ENCODE results near the gene TENM4.

GRCh38 chr11:78763664-78764063 lies 677.2 kb downstream of the TENM4 start:
- TF ChIP-seq CTCF (IDR thresholded peaks at IDR 0.05) (no peak), ATF6 (CRISPR knock-in tag; IDR thresholded peaks at IDR 0.05) (no peak), PREB (CRISPR knock-in tag; IDR thresholded peaks at IDR 0.05; ENCODE audit: borderline replicate concordance) (no peak)

Measured in WTC11 (cell line).